Kidney epithelial cell (primary cell): ENCODE data around the gene HUWE1. TPM values are rescaled to one million over a fixed set of nuclear protein-coding genes. Genes with fewer than 3 reads are reported as not detected.

ENCODE experiments used
- DNase-seq: peaks from one replicate; pipeline ENCODE4 v3.0.0-alpha.2; 2010; ENCODE audit warnings: low read depth
- H3K27me3 ChIP-seq: 2 replicates; pipeline ENCODE4 v1.6.0; 2011; ENCODE audit warnings: low read length; ENCODE audit not compliant: control insufficient read depth, insufficient read depth
- H3K36me3 ChIP-seq: 2 replicates; pipeline ENCODE4 v1.5.1; 2011; ENCODE audit warnings: low read length; ENCODE audit not compliant: control insufficient read depth, insufficient read depth
- H3K4me3 ChIP-seq: 2 replicates; pipeline ENCODE4 v1.5.1; 2011; ENCODE audit warnings: low read depth, mild to moderate bottlenecking, control low read depth, low read length
- CTCF ChIP-seq: IDR thresholded peaks from 2 replicates; pipeline ENCODE4 v1.5.1; 2011; ENCODE audit warnings: mild to moderate bottlenecking, moderate library complexity, low read length, control low read depth, inconsistent platforms; ENCODE audit not compliant: insufficient read depth, poor library complexity, severe bottlenecking
- total RNA-seq: library from RNA; depleted of rRNA; stranded (reverse); fragments of >200 nt; gene quantifications from 2 replicates; pipeline ENCODE4 v1.2.3, GENCODE V29; 2015

HUWE1 gene
- total RNA-seq, 1 donor from 2014 or later = 121 TPM

- no peak for TF ChIP-seq CTCF
- Histone ChIP-seq H3K4me3 (no peak overlapping the region), H3K27me3 (no peaks in the 10 kb centered on the region), H3K36me3 (no peaks in the 10 kb centered on the region)
- no peak for DNase-seq
Observed at GRCh38 chrX:53594354-53594753, 92.2 kb downstream of the HUWE1 start.

GRCh38 chrX:53587795-53588420, 98.6 kb downstream of the HUWE1 start:
- TF ChIP-seq CTCF = no peak
- Histone ChIP-seq H3K27me3 (no peaks in the 10 kb centered on the region), H3K36me3 (peaks cover 1% of the 10 kb centered on the region), H3K4me3 (no peak overlapping the region)
- DNase-seq = no peak

- peaks cover 1% of the 10 kb centered on the region for H3K36me3 ChIP-seq
- TF ChIP-seq CTCF = no peak
- H3K27me3 ChIP-seq = no peaks in the 10 kb centered on the region
- no peak for DNase-seq
- no peak overlapping the region for H3K4me3 ChIP-seq
Observed at GRCh38 chrX:53584891-53585290, 101.6 kb downstream of the HUWE1 start.

- no peak for TF ChIP-seq CTCF
- Histone ChIP-seq H3K4me3 (no peak overlapping the region), H3K36me3 (peaks cover 1% of the 10 kb centered on the region), H3K27me3 (no peaks in the 10 kb centered on the region)
- DNase-seq = no peak
Observed at GRCh38 chrX:53583571-53583970, 102.9 kb downstream of the HUWE1 start.

- no peak for TF ChIP-seq CTCF
- no peak for DNase-seq
- no peaks in the 10 kb centered on the region for H3K27me3 ChIP-seq
- H3K36me3 ChIP-seq = peaks cover 2% of the 10 kb centered on the region
- no peak overlapping the region for H3K4me3 ChIP-seq
Observed at GRCh38 chrX:53580742-53581504, 105.6 kb downstream of the HUWE1 start.
